Occipital lobe (tissue), 2 donors: ENCODE measurements around the gene TLCD5. TPM values are rescaled to one million over a fixed set of nuclear protein-coding genes. Genes with fewer than 3 reads are reported as not detected.

Experiments
- DNase-seq: peaks from one replicate; lab custom pipeline; 2025; lab: John Stamatoyannopoulos, UW
- total RNA-seq: library from RNA; depleted of rRNA; stranded (reverse); fragments of >200 nt; gene quantifications from one replicate; pipeline ENCODE4 v1.2.3, GENCODE V29; 2014

TLCD5 gene
- total RNA-seq, 1 donor from 2014 or later, result 22.9 TPM

- DNase-seq, result peak; percentile 53
These were observed 11.7 kb downstream of the TLCD5 start for GRCh38 chr11:120336641-120337354.

DNA sequence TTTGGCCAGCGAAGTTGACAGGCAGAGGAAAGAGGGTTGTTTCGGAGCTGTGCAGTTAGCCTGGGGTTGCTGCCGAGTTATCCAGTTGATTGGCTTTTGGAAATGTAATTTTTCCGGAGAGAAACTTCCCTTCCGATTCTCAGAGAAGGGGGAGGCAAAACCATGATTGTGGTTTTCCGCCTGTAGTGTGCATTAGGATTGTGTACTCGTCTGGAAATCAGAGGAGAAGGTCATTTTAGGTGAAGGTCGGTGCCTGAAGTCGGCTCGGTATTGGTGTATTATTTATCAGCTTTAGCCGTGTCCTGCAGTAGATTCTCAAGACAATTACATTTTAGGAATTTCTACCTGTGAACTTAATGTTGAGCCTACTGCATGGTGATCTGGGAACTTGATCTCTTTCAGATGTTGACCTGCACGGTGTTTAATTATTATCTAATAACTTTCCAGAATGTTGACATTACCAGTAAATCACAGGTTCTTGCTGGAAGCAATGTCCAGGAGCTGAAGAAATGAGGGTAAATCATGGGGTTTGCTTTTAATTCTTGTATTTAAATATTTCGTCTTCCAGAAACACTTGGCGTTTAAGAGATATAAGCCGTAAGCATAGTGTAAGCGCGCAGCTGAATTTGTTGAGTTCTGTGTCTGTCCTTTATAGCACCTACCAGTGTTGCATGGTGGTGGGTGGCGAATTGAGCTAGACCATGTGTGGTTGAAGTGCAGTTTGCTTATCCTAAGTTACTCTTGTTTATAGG lies 12.4 kb downstream of the TLCD5 start:
- no peak for DNase-seq

- no peak for DNase-seq
These were observed 13.2 kb downstream of the TLCD5 start for GRCh38 chr11:120338107-120338933.

DNA sequence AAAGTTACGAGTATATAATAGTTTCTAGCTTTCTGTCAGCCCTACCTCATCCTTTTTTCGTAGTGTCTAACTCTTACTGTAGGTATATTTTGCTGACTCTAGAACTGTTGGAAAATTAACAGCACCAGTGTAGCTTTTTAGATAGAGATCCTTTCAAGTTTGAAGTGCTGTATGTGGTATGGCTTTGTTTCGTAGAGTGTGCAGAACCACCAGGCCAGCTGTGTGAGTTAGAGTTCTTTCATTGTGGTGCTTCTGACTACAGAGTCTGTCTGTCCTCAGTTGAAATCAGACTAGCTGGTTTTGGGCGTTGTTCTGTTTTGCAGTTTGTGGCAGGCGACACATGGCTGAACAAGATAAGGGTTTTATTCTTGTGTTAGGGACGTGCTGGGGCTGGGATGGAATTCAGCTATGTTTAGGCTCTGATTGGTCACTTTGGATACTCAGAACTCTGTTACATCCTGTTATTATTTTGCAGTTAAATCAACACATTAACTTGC lies 14.3 kb downstream of the TLCD5 start:
- peak; percentile 23 for DNase-seq

GRCh38 chr11:120340529-120340928 lies 15.4 kb downstream of the TLCD5 start:
- no peak for DNase-seq

DNA sequence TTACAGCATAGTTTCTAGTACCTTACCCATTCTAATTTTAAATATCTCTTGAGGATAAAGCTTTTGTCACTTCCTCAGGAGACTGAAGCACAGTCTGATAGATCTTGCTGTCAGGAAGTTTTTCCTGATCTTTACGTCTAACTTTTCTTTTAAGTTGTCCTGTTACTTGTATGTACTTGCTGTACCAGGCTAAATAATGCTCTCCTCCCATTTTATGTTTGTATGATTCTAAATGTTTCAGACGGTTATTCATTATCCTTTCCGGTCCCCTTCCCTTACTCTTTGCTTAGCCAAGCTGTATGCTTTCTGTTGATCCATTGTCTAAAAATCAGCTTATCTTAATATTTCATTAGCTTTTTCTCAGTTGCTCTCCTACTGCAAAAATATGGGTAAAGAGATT lies 17.1 kb downstream of the TLCD5 start:
- no peak for DNase-seq

- DNase-seq, result no peak
These were observed 17.6 kb downstream of the TLCD5 start for GRCh38 chr11:120342678-120343077.

GRCh38 chr11:120343429-120343828 lies 18.3 kb downstream of the TLCD5 start:
- DNase-seq, result no peak

DNA sequence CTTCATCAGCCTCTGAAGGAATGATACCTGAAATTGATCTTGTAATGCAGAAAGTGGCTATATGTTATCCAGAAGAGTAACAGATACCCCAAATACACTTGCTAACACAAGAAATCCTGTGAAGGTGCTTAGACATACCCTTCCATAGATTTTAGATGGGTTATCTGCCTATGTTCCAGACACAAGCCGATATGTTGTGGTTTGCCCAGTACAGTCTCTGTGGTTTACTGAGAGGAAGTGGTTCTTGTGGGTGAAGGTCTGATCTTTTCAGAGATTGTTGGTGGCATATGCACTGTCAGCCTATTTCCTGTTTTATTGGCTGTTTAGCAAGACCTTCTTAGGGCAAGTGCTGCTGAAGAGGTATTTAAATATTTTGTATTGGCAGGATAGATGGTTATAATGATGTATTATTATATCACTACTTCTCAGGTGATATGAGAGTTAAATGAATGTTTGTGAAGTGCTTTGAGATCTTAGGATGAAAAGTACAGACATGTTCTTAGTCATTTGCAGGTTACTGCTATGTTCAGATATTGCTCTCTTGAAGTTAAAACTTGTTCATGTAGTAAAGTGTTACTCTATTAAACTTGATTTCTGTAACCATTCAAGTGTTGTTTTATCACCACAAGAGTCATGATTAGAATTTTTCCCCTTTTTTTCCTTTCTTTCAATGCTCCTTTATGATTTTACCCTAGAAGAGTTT lies 19.4 kb downstream of the TLCD5 start:
- no peak for DNase-seq

DNA sequence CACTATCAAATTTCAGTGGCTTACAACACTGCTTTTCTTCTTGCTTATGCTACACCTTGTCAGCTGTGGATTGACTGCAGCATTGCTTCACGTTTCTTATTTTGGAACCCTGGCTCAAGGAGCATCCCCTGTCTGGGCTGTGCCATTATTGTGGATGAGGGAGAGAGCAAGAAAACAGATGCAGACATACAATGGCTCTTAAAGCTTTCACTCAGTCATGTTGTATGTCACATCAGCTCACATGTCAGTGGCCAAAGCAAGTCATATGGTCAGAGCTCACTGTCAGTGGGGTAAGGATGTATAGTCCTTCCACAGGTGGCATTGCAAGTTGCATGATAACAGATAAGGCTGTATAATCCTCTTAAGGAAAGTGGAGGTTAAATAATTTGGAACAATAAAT lies 21.1 kb downstream of the TLCD5 start:
- DNase-seq, result no peak

DNA sequence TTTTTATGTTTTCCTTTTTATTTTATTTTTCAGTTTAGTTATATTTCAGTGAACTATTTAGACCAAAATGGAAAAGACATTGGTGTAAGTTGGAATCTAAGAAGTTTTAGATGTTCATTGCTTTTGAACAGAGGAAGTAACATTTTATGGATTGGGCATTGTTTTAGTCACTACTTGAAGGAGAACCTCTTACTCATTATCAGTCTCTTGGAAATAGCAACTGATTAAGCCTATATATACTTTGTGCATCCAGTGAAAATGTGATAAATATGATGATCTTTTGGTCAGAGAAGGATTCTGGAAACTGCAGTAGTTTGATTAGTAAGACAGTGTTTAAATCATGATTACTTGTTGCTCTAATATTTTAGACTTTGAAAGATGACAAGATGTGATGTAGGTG lies 25.5 kb downstream of the TLCD5 start:
- DNase-seq, result no peak

DNA sequence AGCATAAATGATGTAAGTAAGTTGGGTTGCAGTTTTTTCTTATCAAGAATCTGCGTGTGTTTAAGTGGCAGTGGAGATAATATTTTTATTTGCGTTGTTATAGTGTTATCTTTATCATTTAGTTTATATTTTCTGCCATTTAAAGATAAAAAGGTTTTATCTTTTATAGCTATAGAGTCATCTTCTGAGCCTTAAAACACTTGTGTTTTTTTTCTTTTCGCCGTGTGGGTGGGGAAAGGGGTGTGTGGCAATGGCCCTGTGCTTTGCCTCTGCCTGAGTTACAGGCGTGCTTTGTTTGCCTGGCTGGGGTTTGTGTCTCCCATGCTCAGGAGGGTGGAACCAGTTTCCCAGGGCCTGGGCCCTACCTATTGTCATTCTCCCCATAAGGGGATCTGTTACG lies 27.3 kb downstream of the TLCD5 start:
- DNase-seq, result no peak

- no peak for DNase-seq
These were observed 29.0 kb downstream of the TLCD5 start for GRCh38 chr11:120354068-120354467.

DNA sequence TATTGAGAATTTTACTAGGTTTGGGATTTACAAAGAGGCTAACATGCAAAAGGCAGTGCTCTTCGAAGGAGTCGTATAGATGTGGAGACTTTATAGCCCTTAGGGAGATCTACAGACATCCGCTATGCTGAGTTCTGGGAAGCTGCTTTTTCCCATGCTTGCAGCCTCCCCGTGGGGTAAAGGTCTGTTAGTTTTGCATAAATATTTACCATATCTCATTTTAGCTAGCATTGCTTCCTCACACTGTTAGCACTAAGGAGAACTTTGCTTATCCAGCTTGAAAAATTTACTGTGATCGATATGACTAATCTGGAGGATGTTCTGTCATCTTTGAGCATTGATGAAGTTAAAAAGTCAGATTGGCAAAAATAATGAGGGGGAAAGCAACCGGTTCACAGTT lies 29.7 kb downstream of the TLCD5 start:
- no peak for DNase-seq

DNA sequence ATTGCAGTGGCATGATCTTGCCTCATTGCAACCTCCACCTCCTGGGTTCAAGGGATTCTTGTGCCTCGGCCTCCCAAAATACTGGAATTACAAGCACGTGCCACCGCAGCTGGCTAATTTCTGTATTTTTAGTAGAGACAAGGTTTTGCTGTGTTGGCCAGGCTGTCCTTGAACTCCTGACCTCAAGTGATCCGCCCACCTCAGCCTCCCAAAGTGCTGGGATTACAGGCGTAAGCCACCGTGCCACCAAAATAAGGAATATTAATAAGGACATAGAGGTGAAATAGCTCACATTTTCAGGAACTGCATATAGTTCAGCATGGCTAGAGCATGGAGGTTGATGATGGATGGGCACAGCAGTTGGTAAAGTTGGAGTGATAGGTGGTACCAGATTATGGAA lies 32.5 kb downstream of the TLCD5 start:
- DNase-seq, result no peak

DNA sequence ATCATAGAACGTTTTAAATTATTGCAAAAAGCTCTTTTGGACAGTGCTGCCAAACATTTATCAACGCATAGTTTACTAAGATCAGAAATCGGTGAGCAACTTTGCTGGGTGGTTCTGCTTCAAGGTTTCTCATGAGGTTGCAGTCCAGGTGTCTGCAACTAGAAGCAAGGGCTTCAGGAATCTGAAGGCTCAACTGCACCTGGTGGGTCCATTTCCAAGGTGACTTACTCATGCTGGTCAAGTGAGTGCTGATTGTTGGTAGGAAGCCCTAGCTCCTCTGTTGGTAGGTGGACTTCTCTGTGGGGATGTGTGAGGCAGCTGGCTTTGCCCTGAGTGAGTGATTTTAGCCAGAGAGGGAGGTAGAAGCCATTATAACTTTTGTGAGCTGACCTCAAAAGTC lies 33.6 kb downstream of the TLCD5 start:
- DNase-seq, result no peak

DNA sequence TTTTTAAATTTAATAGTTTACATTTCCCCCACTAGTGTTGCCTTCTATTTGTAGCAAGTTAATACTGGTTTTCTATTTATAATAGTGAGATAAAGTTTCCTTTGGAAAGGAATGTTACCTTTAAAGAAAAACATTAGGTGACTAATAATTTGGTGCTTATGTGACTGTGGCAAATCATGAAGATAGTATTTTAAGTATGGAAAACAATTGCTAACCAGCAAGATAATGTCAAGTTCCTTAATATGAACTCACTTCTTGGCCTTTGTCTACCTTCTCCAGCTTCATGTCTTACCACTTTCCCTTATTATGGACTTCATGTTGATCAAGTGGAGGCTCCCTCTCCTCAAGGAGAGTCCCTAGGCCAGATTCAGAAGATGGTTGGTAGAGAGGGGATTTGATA lies 38.3 kb downstream of the TLCD5 start:
- no peak for DNase-seq

DNA sequence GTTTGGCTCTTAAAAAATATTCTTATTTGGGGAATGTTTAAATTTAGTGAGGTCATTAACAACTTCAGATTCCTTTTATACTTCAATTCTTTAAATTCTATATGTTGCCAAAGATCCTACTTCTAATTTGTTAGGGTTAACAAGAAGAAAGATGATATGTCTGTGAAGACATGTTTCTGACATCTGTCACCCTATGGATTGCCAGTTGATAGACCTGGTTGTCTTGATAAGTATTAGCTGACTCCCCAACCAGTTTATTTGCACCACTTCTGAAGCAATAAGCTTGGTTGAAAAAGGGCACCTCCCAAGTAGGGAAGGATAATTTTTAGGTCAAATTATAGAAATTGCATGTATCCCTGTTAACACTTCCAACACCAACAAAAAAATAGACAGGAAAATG lies 40.4 kb downstream of the TLCD5 start:
- DNase-seq, result no peak

GRCh38 chr11:120372296-120372695 lies 47.2 kb downstream of the TLCD5 start:
- no peak for DNase-seq

DNA sequence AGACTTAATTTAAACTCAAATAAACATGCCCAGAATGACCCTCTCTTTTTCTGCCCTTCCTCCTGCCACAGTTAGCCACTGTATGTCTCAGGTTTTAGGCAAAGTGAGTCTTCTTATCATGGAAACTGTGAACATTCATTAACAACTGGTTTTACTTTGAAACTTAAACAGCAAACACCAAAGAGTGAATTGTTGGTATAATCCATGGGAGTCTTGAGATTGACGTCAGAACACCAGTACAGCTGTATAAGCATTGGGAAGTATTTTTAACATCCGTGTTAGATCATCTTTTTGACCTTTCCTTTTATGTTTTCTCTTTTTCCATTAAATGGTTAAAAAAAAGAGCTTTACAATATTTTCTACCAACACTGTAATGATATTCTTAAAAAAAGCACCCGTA lies 50.0 kb downstream of the TLCD5 start:
- DNase-seq, result no peak

DNA sequence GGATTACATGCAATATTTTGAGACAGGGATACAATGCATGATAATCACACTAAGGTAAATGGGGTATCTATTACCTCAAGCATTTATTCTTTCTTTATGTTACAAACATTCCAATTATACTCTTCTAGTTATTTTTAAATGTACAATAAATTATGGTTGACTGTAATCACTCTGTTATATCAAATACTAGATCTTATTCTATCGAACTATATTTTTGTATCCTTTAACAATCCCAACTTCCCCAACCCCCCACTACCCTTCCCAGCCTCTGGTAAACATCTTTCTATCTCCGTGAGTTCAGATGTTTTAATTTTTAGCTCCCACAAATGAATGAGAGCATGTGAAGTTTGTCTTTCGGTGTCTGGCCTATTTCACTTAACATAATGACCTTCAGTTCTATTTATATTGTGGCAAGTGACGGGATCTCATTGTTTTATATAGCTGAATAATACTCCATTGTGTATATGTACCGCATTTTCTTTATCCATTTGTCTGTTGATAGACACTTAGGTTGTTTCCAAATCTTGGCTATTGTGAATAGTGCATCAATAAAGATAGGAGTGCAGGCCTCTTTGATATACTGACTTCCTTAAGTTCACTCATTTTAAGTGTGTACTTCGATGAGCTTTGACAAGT lies 51.6 kb downstream of the TLCD5 start:
- no peak for DNase-seq
